NT2/D1 (cell line): Measurements from ENCODE around the gene INIP.
"Not testable (repeated sequence)": the region's sequence is repeated elsewhere in the genome, so short reads cannot be mapped to it uniquely, and the experiment has no call there.

Source experiments
- DNase-seq: peaks from one replicate; pipeline ENCODE4 v3.0.0-alpha.2; 2011; ENCODE audit warnings: low read depth, low spot score
- H3K27me3 ChIP-seq: 2 replicates; pipeline ENCODE4 v1.6.0; 2011; ENCODE audit warnings: mild to moderate bottlenecking; ENCODE audit not compliant: insufficient read length, insufficient read depth
- H3K36me3 ChIP-seq: 2 replicates; pipeline ENCODE4 v1.6.1; 2011; ENCODE audit warnings: mild to moderate bottlenecking, low read length, mixed read lengths; ENCODE audit not compliant: insufficient read depth, insufficient read length
- H3K4me1 ChIP-seq: 2 replicates; pipeline ENCODE4 v1.5.1; 2011; ENCODE audit not compliant: insufficient read depth, insufficient read length
- H3K4me3 ChIP-seq: 2 replicates; pipeline ENCODE4 v1.5.1; 2011; ENCODE audit warnings: low read depth; ENCODE audit not compliant: insufficient read length
- H3K9ac ChIP-seq: 2 replicates; pipeline ENCODE4 v1.6.0; 2011; ENCODE audit warnings: low read depth; ENCODE audit not compliant: insufficient read length
- H3K9me3 ChIP-seq: 2 replicates; pipeline ENCODE4 v1.5.1; 2011; ENCODE audit warnings: mild to moderate bottlenecking, low read length; ENCODE audit not compliant: insufficient read depth
- SUZ12 ChIP-seq: IDR thresholded peaks from 2 replicates; pipeline ENCODE4 v1.6.1; 2011; ENCODE audit not compliant: insufficient read length, insufficient read depth; ENCODE audit errors: extremely low read depth
- YY1 ChIP-seq: IDR thresholded peaks from 2 replicates; pipeline ENCODE4 v1.6.1; 2011; ENCODE audit not compliant: insufficient read length, insufficient read depth
- ZNF274 ChIP-seq: IDR thresholded peaks from 2 replicates; pipeline ENCODE4 v1.6.1; 2011; ENCODE audit warnings: mild to moderate bottlenecking, low read depth, low read length

INIP gene

DNA sequence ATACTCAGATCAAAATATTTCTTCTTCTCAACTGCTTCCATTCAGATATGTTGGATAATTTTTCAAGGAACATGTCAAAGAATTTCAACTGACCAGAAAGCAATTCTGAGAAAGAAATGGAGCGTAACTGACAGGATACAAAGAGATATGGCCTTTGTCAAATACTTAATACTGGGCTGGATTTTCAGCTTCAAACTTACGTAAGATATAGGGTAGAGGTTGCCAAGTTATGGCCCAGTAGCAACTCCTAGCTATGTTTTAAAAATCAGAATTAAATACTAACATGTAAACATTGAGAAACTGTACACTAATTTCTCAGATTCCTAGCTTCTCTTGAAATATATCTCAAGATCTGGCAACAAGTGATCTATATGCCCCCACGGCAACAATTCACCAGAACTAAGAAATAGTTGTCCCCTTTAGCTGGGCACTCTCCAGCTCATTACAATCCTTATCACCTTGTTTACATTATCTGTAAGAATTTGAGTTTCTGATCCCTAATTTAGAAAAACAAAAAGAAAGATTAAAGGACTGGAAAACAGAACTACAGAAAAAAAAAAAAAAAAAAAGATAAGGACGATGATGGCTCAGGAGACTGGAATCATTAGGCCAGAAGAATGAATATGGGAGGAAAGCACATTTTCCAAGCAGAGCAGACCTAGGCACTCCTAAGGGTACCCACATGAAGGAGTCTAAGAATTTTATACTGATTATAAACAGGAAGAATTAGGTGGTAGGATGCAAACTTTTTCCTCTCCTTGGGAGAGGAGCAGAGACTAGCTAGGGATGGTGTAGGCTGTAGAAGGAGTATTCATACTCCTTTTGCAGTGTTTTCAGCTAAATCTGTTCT is 23.0 kb downstream of the INIP start:
- Histone ChIP-seq H3K9me3 (no peaks in the 10 kb centered on the region), H3K4me3 (no peak overlapping the region), H3K36me3 (peaks cover 56% of the 10 kb centered on the region), H3K27me3 (no peaks in the 10 kb centered on the region), H3K4me1 (peaks cover 3% of the 10 kb centered on the region), H3K9ac (no peak overlapping the region)
- no peak for DNase-seq
- TF ChIP-seq SUZ12 (no peak), ZNF274 (no peak), YY1 (no peak)

DNA sequence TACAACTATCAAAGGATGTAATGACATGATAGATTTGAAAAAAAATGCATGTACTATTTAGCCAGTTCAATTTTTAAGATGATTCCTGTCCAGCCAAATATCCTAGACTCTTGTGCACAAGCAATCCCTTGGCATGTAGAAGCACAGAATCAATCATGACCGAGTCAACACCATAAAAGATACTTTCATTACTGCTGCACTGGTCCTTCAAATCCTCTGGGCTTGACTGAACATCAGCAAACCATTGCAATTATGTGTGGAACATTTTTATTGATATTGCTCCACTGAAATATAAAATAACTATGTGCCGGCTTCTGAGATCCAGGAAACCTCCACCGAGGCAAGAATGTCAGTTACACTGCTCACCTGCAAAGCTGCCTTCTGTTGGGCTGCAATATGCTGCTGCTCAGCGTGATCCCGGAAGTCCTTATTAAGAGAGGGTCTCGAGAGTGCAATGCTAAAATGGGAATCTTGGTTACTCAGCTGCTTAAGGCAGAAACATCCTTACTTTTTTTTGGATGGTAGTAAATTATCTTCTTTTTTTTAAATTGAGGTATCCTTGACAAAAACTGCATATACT is 28.7 kb downstream of the INIP start:
- H3K9me3 ChIP-seq: no peaks in the 10 kb centered on the region
- H3K4me3 ChIP-seq: no peak overlapping the region
- no peak for TF ChIP-seq YY1
- TF ChIP-seq ZNF274: no peak
- TF ChIP-seq SUZ12: no peak
- H3K36me3 ChIP-seq: peaks cover 65% of the 10 kb centered on the region
- no peak overlapping the region for H3K9ac ChIP-seq
- no peaks in the 10 kb centered on the region for H3K27me3 ChIP-seq
- peaks cover 3% of the 10 kb centered on the region for H3K4me1 ChIP-seq
- no peak for DNase-seq

DNA sequence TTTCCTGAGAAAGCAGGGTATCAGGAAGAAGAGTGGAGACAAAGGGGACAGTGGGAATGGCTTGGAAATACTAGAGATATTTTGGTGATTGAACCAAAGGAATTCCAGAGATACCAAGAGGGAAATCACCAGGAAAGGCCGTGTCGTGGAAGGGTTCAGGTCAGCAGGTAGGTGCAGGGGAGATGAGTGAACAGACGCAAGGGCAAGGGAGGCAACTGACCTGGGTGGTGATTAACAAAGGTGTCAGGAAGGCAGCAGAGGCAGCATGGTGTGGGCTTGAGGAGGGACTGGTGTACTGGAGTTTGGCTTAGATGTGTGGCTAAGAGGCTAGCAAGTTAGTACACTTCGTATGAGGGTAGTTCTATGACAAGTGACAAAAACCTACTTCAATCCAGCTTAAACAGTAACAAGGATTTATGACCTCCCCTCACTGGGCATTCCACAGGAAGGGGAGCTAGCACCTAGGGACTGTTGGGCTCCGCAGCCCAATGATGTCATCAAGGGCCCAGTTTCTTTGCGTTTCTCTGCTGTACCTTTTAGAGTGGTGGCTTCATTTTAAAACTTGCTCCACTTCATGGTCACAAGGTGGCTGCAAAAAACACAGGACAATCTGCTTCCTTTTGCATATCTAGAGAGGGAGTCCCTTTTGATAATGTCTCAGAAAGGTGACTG is 37.0 kb downstream of the INIP start:
- TF ChIP-seq ZNF274: no peak
- Histone ChIP-seq H3K36me3 (peaks cover 12% of the 10 kb centered on the region), H3K9me3 (peaks cover 23% of the 10 kb centered on the region; the same call in 1 of the 2 replicates), H3K27me3 (no peaks in the 10 kb centered on the region), H3K9ac (no peak overlapping the region), H3K4me1 (peaks cover 3% of the 10 kb centered on the region), H3K4me3 (no peak overlapping the region)
- DNase-seq: no peak

DNA sequence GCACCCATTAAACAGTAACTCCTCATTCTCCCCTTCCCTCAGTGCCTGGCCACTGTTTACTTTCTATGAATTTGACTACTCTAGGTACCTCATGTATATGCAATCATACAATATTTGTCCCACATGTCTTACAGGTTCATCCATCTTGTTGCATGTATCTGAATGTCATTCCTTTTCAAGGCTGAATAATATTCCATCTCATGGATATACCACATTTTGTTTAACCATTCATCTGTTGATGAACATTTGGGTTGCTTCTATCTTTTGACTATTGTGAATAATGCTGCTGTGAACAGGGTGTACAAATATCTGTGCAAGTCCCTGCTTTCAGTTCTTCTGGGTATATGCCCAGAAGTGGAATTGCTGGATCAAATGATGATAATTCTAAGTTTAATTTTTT is 40.9 kb downstream of the INIP start:
- Histone ChIP-seq H3K4me3 (no peak overlapping the region), H3K36me3 (no peaks in the 10 kb centered on the region), H3K27me3 (no peaks in the 10 kb centered on the region), H3K9ac (no peak overlapping the region), H3K4me1 (peaks cover 3% of the 10 kb centered on the region), H3K9me3 (peaks cover 23% of the 10 kb centered on the region; the same call in 1 of the 2 replicates)
- no peak for DNase-seq
- no peak for TF ChIP-seq ZNF274
- TF ChIP-seq SUZ12: no peak
- no peak for TF ChIP-seq YY1

GRCh38 chr9:112673221-112673620 is 44.7 kb downstream of the INIP start:
- H3K4me3 ChIP-seq, DNase-seq, H3K27me3 ChIP-seq, H3K4me1 ChIP-seq, H3K9ac ChIP-seq, H3K36me3 ChIP-seq: not testable (repeated sequence)
- peaks cover 16% of the 10 kb centered on the region; the same call in 1 of the 2 replicates for H3K9me3 ChIP-seq

DNA sequence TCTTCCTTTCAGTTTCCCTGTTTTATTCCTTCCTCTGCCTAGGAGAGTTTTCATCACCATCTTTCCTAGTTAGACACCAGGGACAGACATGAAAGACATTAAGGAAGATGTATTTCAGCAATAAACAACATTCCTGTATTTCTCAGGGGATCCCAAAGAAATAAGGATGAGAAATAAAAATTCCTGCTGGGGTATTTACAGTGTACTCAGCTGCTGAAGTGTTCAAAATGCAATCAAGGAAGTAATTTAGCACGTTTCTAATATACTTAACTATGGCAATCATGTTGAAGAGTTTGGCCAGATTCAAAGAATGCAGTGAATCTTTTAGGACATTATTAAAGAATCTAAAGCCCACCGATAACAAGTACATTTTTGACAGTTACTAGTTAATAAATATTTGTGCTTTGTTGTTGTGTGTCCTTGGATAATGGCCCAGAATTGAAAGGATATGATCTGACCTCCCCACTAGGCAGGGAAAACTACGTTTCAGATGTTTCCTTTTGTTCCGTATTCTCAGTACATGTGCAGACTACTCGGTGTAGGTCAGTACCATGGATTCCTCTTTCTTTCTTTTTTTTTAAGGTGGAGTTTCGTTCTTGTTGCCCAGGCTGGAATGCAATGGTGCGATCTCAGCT is 46.8 kb downstream of the INIP start:
- no peaks in the 10 kb centered on the region for H3K9me3 ChIP-seq
- TF ChIP-seq ZNF274 (no peak), SUZ12 (no peak), YY1 (no peak)
- no peak overlapping the region for H3K4me3 ChIP-seq
- H3K27me3 ChIP-seq: no peaks in the 10 kb centered on the region
- no peaks in the 10 kb centered on the region for H3K36me3 ChIP-seq
- no peak overlapping the region for H3K9ac ChIP-seq
- DNase-seq: no peak
- no peaks in the 10 kb centered on the region for H3K4me1 ChIP-seq

GRCh38 chr9:112669326-112669725 is 48.6 kb downstream of the INIP start:
- Histone ChIP-seq H3K4me3 (no peak overlapping the region), H3K4me1 (no peaks in the 10 kb centered on the region), H3K36me3 (no peaks in the 10 kb centered on the region), H3K9me3 (no peaks in the 10 kb centered on the region), H3K27me3 (no peaks in the 10 kb centered on the region), H3K9ac (no peak overlapping the region)
- TF ChIP-seq YY1: no peak
- no peak for TF ChIP-seq ZNF274
- no peak for TF ChIP-seq SUZ12
- no peak for DNase-seq
